ENCODE results near the gene QKI.

Gene QKI

GRCh38 chr6:163420289-163420614 lies 5.7 kb downstream of the QKI start:
- Histone ChIP-seq H3K4me1 (ENCODE audit: control insufficient read depth, insufficient read depth, low read length) (peaks cover 27% of the 10 kb centered on the region), H3K4me3 (ENCODE audit: low read depth, low read length) (no peak overlapping the region; the same call in 1 of the 2 replicates), H3K36me3 (ENCODE audit: control insufficient read depth in 2 of 2, insufficient read depth in 1 of 2, low read length in 2 of 2) (no peaks in the 10 kb centered on the region), H3K27ac (ENCODE audit: extremely low read depth, low read depth, low read length) (no peak overlapping the region), H3K9me3 (ENCODE audit: control insufficient read depth, insufficient read depth, low read depth, low read length) (no peaks in the 10 kb centered on the region)
- ChIA-PET CTCF (interaction anchor here (0.5 to 1.2 kb wide), 8 partner anchors 8 to 642 kb away, joined by 3 to 5 read pairs (median 3); no protein-coding TSS in a partner anchor), POLR2A (no interaction called here)
- TF ChIP-seq ZIC2 (tag by site-specific recombination; IDR thresholded peaks at IDR 0.05), result peak; percentile 47
- no peak for TF ChIP-seq ZNF423 (tag by site-specific recombination; IDR thresholded peaks at IDR 0.05)

- POLR2A ChIA-PET, result no interaction called here
- TF ChIP-seq ZNF830 (tag by site-specific recombination; IDR thresholded peaks at IDR 0.05; ENCODE audit: low read depth) (no peak), ZNF426 (tag by site-specific recombination; IDR thresholded peaks at IDR 0.05) (no peak), GLIS1 (tag by site-specific recombination; IDR thresholded peaks at IDR 0.05) (no peak), ZNF701 (tag by site-specific recombination; IDR thresholded peaks at IDR 0.05) (no peak), ZNF311 (tag by site-specific recombination; IDR thresholded peaks at IDR 0.05; ENCODE audit: borderline replicate concordance) (no peak), ZNF174 (tag by site-specific recombination; IDR thresholded peaks at IDR 0.05) (no peak), ZNF155 (tag by site-specific recombination; IDR thresholded peaks at IDR 0.05) (no peak), PRDM6 (tag by site-specific recombination; IDR thresholded peaks at IDR 0.05) (no peak), TSHZ1 (tag by site-specific recombination; IDR thresholded peaks at IDR 0.05; ENCODE audit: borderline replicate concordance) (no peak), ZNF558 (tag by site-specific recombination; IDR thresholded peaks at IDR 0.05) (no peak), ZNF391 (tag by site-specific recombination; IDR thresholded peaks at IDR 0.05; ENCODE audit: borderline replicate concordance, low read depth) (no peak), ZNF704 (tag by site-specific recombination; IDR thresholded peaks at IDR 0.05) (no peak), ZNF211 (tag by site-specific recombination; IDR thresholded peaks at IDR 0.05; ENCODE audit: low read depth) (no peak), ZNF202 (tag by site-specific recombination; IDR thresholded peaks at IDR 0.05; ENCODE audit: borderline replicate concordance) (no peak), ZNF350 (tag by site-specific recombination; IDR thresholded peaks at IDR 0.05) (no peak), ZNF530 (tag by site-specific recombination; IDR thresholded peaks at IDR 0.05; ENCODE audit: low read depth) (no peak), REPIN1 (tag by site-specific recombination; IDR thresholded peaks at IDR 0.05; ENCODE audit: low read depth) (no peak), ZNF24 (tag by site-specific recombination; IDR thresholded peaks at IDR 0.05) (no peak), ZNF560 (tag by site-specific recombination; IDR thresholded peaks at IDR 0.05; ENCODE audit: borderline replicate concordance) (no peak), ZNF341 (tag by site-specific recombination; IDR thresholded peaks at IDR 0.05; ENCODE audit: low read depth) (no peak)
- Histone ChIP-seq H3K36me3 (ENCODE audit: control insufficient read depth in 2 of 2, insufficient read depth in 1 of 2, low read length in 2 of 2) (no peaks in the 10 kb centered on the region), H3K4me1 (ENCODE audit: control insufficient read depth, insufficient read depth, low read length) (peaks cover 25% of the 10 kb centered on the region), H3K27ac (ENCODE audit: extremely low read depth, low read depth, low read length) (no peak overlapping the region), H3K4me3 (ENCODE audit: low read depth, low read length) (no peak overlapping the region), H3K9me3 (ENCODE audit: control insufficient read depth, insufficient read depth, low read depth, low read length) (no peaks in the 10 kb centered on the region)
- CTCF ChIA-PET, result interaction anchor here (0.6 to 0.7 kb wide), 3 partner anchors 132 to 978 kb away, joined by 3 read pairs; no protein-coding TSS in a partner anchor
These were observed 8.0 kb downstream of the QKI start for GRCh38 chr6:163422550-163422949.

Measured in HEK293 (cell line).